ENCODE results near the gene CXCL17. TPM values are rescaled to one million over a fixed set of nuclear protein-coding genes. Genes with fewer than 3 reads are reported as not detected.

CXCL17 gene
- total and polyA plus RNA-seq, 2 experiments from 2014 or later = 4.4 to 16.7 TPM

- Histone ChIP-seq H3K4me3 (no peak overlapping the region), H3K27ac (no peak overlapping the region), H3K4me2 (no peak overlapping the region), H3K9me3 (ENCODE audit: low read depth) (no peaks in the 10 kb centered on the region), H3K36me3 (replicated peaks; ENCODE audit: insufficient read depth, low read depth) (no peaks in the 10 kb centered on the region), H3K27me3 (no peaks in the 10 kb centered on the region), H2AFZ (no peak overlapping the region), H3K9me2 (replicated peaks; ENCODE audit: insufficient read depth) (no peaks in the 10 kb centered on the region), H4K20me1 (ENCODE audit: insufficient read depth, poor library complexity, severe bottlenecking) (no peaks in the 10 kb centered on the region), H3K4me1 (ENCODE audit: insufficient read depth) (peaks cover 12% of the 10 kb centered on the region), H3K79me2 (peaks cover 7% of the 10 kb centered on the region)
- DNase-seq (ENCODE audit: low spot score) = no peak
- TF ChIP-seq CTCF (IDR thresholded peaks at IDR 0.05; ENCODE audit: poor library complexity) (no peak), EZH2 (IDR thresholded peaks at IDR 0.05; ENCODE audit: borderline replicate concordance) (no peak), EZH2phosphoT487 (IDR thresholded peaks at IDR 0.05; ENCODE audit: low read depth, severe bottlenecking, unreplicated experiment) (no peak)
- 100% methylated on average over 1 of the region's 1 CpG for WGBS (ENCODE audit: low lambda C conversion rate, missing lambda C conversion rate)
Measured at GRCh38 chr19:42400404-42400803, 42.3 kb downstream of the CXCL17 start.

- H4K20me1 ChIP-seq (ENCODE audit: insufficient read depth, poor library complexity, severe bottlenecking) = no peaks in the 10 kb centered on the region
- no peaks in the 10 kb centered on the region for H3K9me3 ChIP-seq (ENCODE audit: low read depth)
- no peaks in the 10 kb centered on the region for H3K27me3 ChIP-seq
- peaks cover 12% of the 10 kb centered on the region for H3K4me1 ChIP-seq (ENCODE audit: insufficient read depth)
- no peak for DNase-seq (ENCODE audit: low spot score)
- peak overlapping the region; percentile 88 for H3K4me2 ChIP-seq
- H3K36me3 ChIP-seq (replicated peaks; ENCODE audit: insufficient read depth, low read depth) = no peaks in the 10 kb centered on the region
- H2AFZ ChIP-seq = peak overlapping the region; percentile 51
- TF ChIP-seq EZH2 (IDR thresholded peaks at IDR 0.05; ENCODE audit: borderline replicate concordance) (no peak), EZH2phosphoT487 (IDR thresholded peaks at IDR 0.05; ENCODE audit: low read depth, severe bottlenecking, unreplicated experiment) (no peak), CTCF (IDR thresholded peaks at IDR 0.05; ENCODE audit: poor library complexity) (no peak)
- H3K9me2 ChIP-seq (replicated peaks; ENCODE audit: insufficient read depth) = no peaks in the 10 kb centered on the region
- peak overlapping the region; percentile 8 for H3K4me3 ChIP-seq
- 27% methylated on average over 25 of the region's 25 CpGs for WGBS (ENCODE audit: low lambda C conversion rate, missing lambda C conversion rate)
- peaks cover 7% of the 10 kb centered on the region for H3K79me2 ChIP-seq
- H3K27ac ChIP-seq = peak overlapping the region; percentile 81
Measured at GRCh38 chr19:42397263-42398166, 45.2 kb downstream of the CXCL17 start.

- no peak for TF ChIP-seq CTCF (IDR thresholded peaks at IDR 0.05; ENCODE audit: poor library complexity)
- Histone ChIP-seq H3K9me3 (ENCODE audit: low read depth) (no peaks in the 10 kb centered on the region), H3K27me3 (peaks cover 5% of the 10 kb centered on the region), H3K4me2 (peak overlapping the region; percentile 88), H2AFZ (peak overlapping the region; percentile 51), H3K4me3 (peak overlapping the region; percentile 15), H3K9me2 (replicated peaks; ENCODE audit: insufficient read depth) (no peaks in the 10 kb centered on the region), H3K4me1 (ENCODE audit: insufficient read depth) (peaks cover 12% of the 10 kb centered on the region), H4K20me1 (ENCODE audit: insufficient read depth, poor library complexity, severe bottlenecking) (no peaks in the 10 kb centered on the region), H3K79me2 (peaks cover 7% of the 10 kb centered on the region), H3K27ac (peak overlapping the region; percentile 81), H3K36me3 (replicated peaks; ENCODE audit: insufficient read depth, low read depth) (no peaks in the 10 kb centered on the region)
- DNase-seq (ENCODE audit: low spot score) = peak; percentile 98
- WGBS (ENCODE audit: low lambda C conversion rate, missing lambda C conversion rate) = 4% methylated on average over 42 of the region's 42 CpGs
Measured at GRCh38 chr19:42396381-42397262, 46.1 kb downstream of the CXCL17 start.
